Astrocyte (in vitro differentiated cells and primary cell): ENCODE measurements around the gene RRP12. TPM values are rescaled to one million over a fixed set of nuclear protein-coding genes. Genes with fewer than 3 reads are reported as not detected.

Experiments
- DNase-seq: peaks from one replicate; pipeline ENCODE4 v3.0.0-alpha.2; 2010; ENCODE audit warnings: low read depth
- FAIRE-seq: peaks from 2 replicates; lab custom pipeline; 2011; peaks lifted over from hg19 to GRCh38; lab: Jason Lieb, UNC
- H2AFZ ChIP-seq: 2 replicates; pipeline ENCODE4 v1.6.0; 2012; ENCODE audit warnings: low read depth, low read length, inconsistent platforms
- H3K27ac ChIP-seq: 2 replicates; pipeline ENCODE4 v1.5.1; 2011; ENCODE audit warnings: low read depth, low read length, inconsistent platforms
- H3K27me3 ChIP-seq: 2 replicates; pipeline ENCODE4 v1.6.0; 2011; ENCODE audit warnings: low read length, inconsistent platforms; ENCODE audit not compliant: insufficient read depth
- H3K36me3 ChIP-seq: 2 replicates; pipeline ENCODE4 v1.5.1; 2011; ENCODE audit warnings: low read length, inconsistent platforms; ENCODE audit not compliant: insufficient read depth
- H3K4me1 ChIP-seq: 2 replicates; pipeline ENCODE4 v1.5.1; 2011; ENCODE audit warnings: low read length, inconsistent platforms; ENCODE audit not compliant: insufficient read depth
- H3K4me2 ChIP-seq: 2 replicates; pipeline ENCODE4 v1.6.0; 2012; ENCODE audit warnings: low read length, inconsistent platforms
- H3K4me3 ChIP-seq: 2 replicates; pipeline ENCODE4 v1.5.1; 2011; ENCODE audit warnings: low read depth, mild to moderate bottlenecking, low read length, inconsistent platforms; ENCODE audit not compliant: insufficient read depth
- H3K79me2 ChIP-seq: 2 replicates; pipeline ENCODE4 v1.6.0; 2012; ENCODE audit warnings: mild to moderate bottlenecking, low read length, inconsistent platforms; ENCODE audit not compliant: insufficient read depth
- H3K9ac ChIP-seq: 2 replicates; pipeline ENCODE4 v1.6.0; 2012; ENCODE audit warnings: mild to moderate bottlenecking, low read length, inconsistent platforms
- H3K9me3 ChIP-seq: 2 replicates; pipeline ENCODE4 v1.5.1; 2012; ENCODE audit warnings: low read depth, mild to moderate bottlenecking, low read length, inconsistent platforms; ENCODE audit not compliant: insufficient read depth
- H4K20me1 ChIP-seq: 2 replicates; pipeline ENCODE4 v1.6.0; 2012; ENCODE audit warnings: low read length, inconsistent platforms; ENCODE audit not compliant: insufficient read depth
- H3K27ac Mint-ChIP-seq: one replicate; pipeline ENCODE4 v1.8.0; 2021; ENCODE audit warnings: mild to moderate bottlenecking, mixed read lengths; ENCODE audit not compliant: unreplicated experiment
- H3K27me3 Mint-ChIP-seq: one replicate; pipeline ENCODE4 v1.8.0; 2021; ENCODE audit warnings: low read depth, mixed read lengths; ENCODE audit not compliant: unreplicated experiment
- H3K36me3 Mint-ChIP-seq: one replicate; pipeline ENCODE4 v1.8.0; 2021; ENCODE audit warnings: low read depth, mixed read lengths; ENCODE audit not compliant: unreplicated experiment
- H3K4me1 Mint-ChIP-seq: one replicate; pipeline ENCODE4 v1.8.0; 2021; ENCODE audit warnings: low read depth, mixed read lengths; ENCODE audit not compliant: unreplicated experiment
- H3K4me3 Mint-ChIP-seq: one replicate; pipeline ENCODE4 v1.8.0; 2021; ENCODE audit warnings: mild to moderate bottlenecking, moderate library complexity, mixed read lengths; ENCODE audit not compliant: unreplicated experiment
- H3K9me3 Mint-ChIP-seq: one replicate; pipeline ENCODE4 v1.8.0; 2021; ENCODE audit warnings: mild to moderate bottlenecking, mixed read lengths; ENCODE audit not compliant: unreplicated experiment
- EZH2 ChIP-seq: IDR thresholded peaks from 2 replicates; pipeline ENCODE4 v1.6.1; 2012; ENCODE audit warnings: mild to moderate bottlenecking, low read length, inconsistent platforms; ENCODE audit not compliant: insufficient read depth
- total RNA-seq: library from RNA; stranded (reverse); gene quantifications from 2 replicates; pipeline ENCODE4 v1.2.1, GENCODE V29; 2021
- TF ChIP-seq, protein P1 (sequence below): IDR thresholded peaks from 2 replicates; pipeline ENCODE4 v1.5.1; 2011; ENCODE audit warnings: low read depth, mild to moderate bottlenecking, inconsistent platforms, low read length, moderate library complexity; ENCODE audit not compliant: insufficient read depth

Gene RRP12
- total RNA-seq, 1 donor from 2014 or later: 52.1 TPM

GRCh38 chr10:97334370-97335175 lies 66.6 kb downstream of the RRP12 start, which contains the start of gene FRAT2:
Gene FRAT2, minus strand, starts transcription at chr10:97334729. Its CDS starts 157 bp downstream, at chr10:97334572.
- Histone ChIP-seq H4K20me1 (peaks cover 7% of the 10 kb centered on the region), H3K27ac (peak within 1 kb of the TSS; percentile 98)
- H3K4me3 Mint-ChIP-seq: peak within 1 kb of the TSS; percentile 92

GRCh38 chr10:97333601-97334369 lies 67.4 kb downstream of the RRP12 start:
- DNase-seq (peak; percentile 35), FAIRE-seq (no peak)
- Histone ChIP-seq H3K79me2 (peaks cover 7% of the 10 kb centered on the region), H3K27ac (peak overlapping the region; percentile 98), H3K4me2 (peak overlapping the region; percentile 84), H2AFZ (peak overlapping the region; percentile 96), H3K36me3 (no peaks in the 10 kb centered on the region), H4K20me1 (peaks cover 7% of the 10 kb centered on the region), H3K4me1 (peaks cover 11% of the 10 kb centered on the region), H3K9ac (peak overlapping the region; percentile 98), H3K9me3 (no peaks in the 10 kb centered on the region), H3K27me3 (peaks cover 29% of the 10 kb centered on the region), H3K4me3 (peak overlapping the region; percentile 72)
- Mint-ChIP-seq H3K36me3 (peaks cover 7% of the 10 kb centered on the region), H3K4me1 (peaks cover 27% of the 10 kb centered on the region), H3K4me3 (peak overlapping the region; percentile 92), H3K27ac (peak overlapping the region; percentile 91), H3K9me3 (peaks cover 2% of the 10 kb centered on the region), H3K27me3 (peaks cover 15% of the 10 kb centered on the region)
- TF ChIP-seq EZH2: no peak
- TF ChIP-seq, protein P1, sequence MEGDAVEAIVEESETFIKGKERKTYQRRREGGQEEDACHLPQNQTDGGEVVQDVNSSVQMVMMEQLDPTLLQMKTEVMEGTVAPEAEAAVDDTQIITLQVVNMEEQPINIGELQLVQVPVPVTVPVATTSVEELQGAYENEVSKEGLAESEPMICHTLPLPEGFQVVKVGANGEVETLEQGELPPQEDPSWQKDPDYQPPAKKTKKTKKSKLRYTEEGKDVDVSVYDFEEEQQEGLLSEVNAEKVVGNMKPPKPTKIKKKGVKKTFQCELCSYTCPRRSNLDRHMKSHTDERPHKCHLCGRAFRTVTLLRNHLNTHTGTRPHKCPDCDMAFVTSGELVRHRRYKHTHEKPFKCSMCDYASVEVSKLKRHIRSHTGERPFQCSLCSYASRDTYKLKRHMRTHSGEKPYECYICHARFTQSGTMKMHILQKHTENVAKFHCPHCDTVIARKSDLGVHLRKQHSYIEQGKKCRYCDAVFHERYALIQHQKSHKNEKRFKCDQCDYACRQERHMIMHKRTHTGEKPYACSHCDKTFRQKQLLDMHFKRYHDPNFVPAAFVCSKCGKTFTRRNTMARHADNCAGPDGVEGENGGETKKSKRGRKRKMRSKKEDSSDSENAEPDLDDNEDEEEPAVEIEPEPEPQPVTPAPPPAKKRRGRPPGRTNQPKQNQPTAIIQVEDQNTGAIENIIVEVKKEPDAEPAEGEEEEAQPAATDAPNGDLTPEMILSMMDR: no peak

More at GRCh38 chr10:97334370-97335175, 66.6 kb downstream of the RRP12 start, which contains the start of gene FRAT2:
- Histone ChIP-seq H3K4me3 (peak within 1 kb of the TSS; percentile 72), H3K27me3 (peaks cover 29% of the 10 kb centered on the region), H3K9ac (peak within 1 kb of the TSS; percentile 98), H3K9me3 (no peaks in the 10 kb centered on the region), H3K79me2 (peaks cover 7% of the 10 kb centered on the region), H3K4me1 (peaks cover 11% of the 10 kb centered on the region), H2AFZ (peak within 1 kb of the TSS; percentile 96), H3K4me2 (peak within 1 kb of the TSS; percentile 84), H3K36me3 (no peaks in the 10 kb centered on the region)
- H3K4me1 Mint-ChIP-seq: peaks cover 25% of the 10 kb centered on the region
- FAIRE-seq: no peak
- peaks cover 2% of the 10 kb centered on the region for H3K9me3 Mint-ChIP-seq
- H3K27me3 Mint-ChIP-seq: peaks cover 15% of the 10 kb centered on the region
- peak; percentile 83 for DNase-seq
- peaks cover 4% of the 10 kb centered on the region for H3K36me3 Mint-ChIP-seq
- TF ChIP-seq, protein P1: no peak
- no peak for TF ChIP-seq EZH2
- peak within 1 kb of the TSS; percentile 91 for H3K27ac Mint-ChIP-seq
